GM18951 (cell line): ENCODE measurements around the gene LGI4.

Experiments
- POLR2A ChIP-seq: IDR thresholded peaks from 4 replicates; pipeline ENCODE4 v1.6.1; 2011; ENCODE audit warnings: mild to moderate bottlenecking; ENCODE audit not compliant: insufficient read length, insufficient read depth; ENCODE audit errors: extremely low read depth
- in situ Hi-C: fragments of 300-500 bp; cut with MboI; formaldehyde crosslinking; loops from one replicate; pipeline ENCODE4 v1.12.0; 2022; ENCODE audit warnings: low sequenced_read_pairs, mixed read lengths, inconsistent platforms; ENCODE audit not compliant: unreplicated experiment

The LGI4 gene

GRCh38 chr19:35094656-35095055, 40.2 kb downstream of the LGI4 start:
- TF ChIP-seq POLR2A = no peak
- in situ Hi-C loops = no loop called here

- no peak for TF ChIP-seq POLR2A
- in situ Hi-C loops = no loop called here
Observed at GRCh38 chr19:35093941-35094647, 40.8 kb downstream of the LGI4 start.

- TF ChIP-seq POLR2A = no peak
- in situ Hi-C loops = no loop called here
Observed at GRCh38 chr19:35093430-35093829, 41.4 kb downstream of the LGI4 start.

GRCh38 chr19:35090506-35091214, 44.2 kb downstream of the LGI4 start:
- TF ChIP-seq POLR2A = no peak
- in situ Hi-C loops = no loop called here

- in situ Hi-C loops = no loop called here
- TF ChIP-seq POLR2A = no peak
Observed at GRCh38 chr19:35090160-35090505, 44.7 kb downstream of the LGI4 start.

- in situ Hi-C loops = no loop called here
- TF ChIP-seq POLR2A = no peak
Observed at GRCh38 chr19:35089554-35089953, 45.3 kb downstream of the LGI4 start.

GRCh38 chr19:35088131-35088913, 46.5 kb downstream of the LGI4 start:
- TF ChIP-seq POLR2A = no peak
- in situ Hi-C loops = no loop called here

- in situ Hi-C loops = no loop called here
- TF ChIP-seq POLR2A = no peak
Observed at GRCh38 chr19:35087393-35087792, 47.5 kb downstream of the LGI4 start.

- in situ Hi-C loops = no loop called here
- no peak for TF ChIP-seq POLR2A
Observed at GRCh38 chr19:35086455-35086854, 48.4 kb downstream of the LGI4 start.

GRCh38 chr19:35085947-35086346, 48.9 kb downstream of the LGI4 start:
- in situ Hi-C loops = no loop called here
- TF ChIP-seq POLR2A = no peak

- no peak for TF ChIP-seq POLR2A
- in situ Hi-C loops = no loop called here
Observed at GRCh38 chr19:35084509-35084762, 50.4 kb downstream of the LGI4 start.

GRCh38 chr19:35083691-35084508, 51.0 kb downstream of the LGI4 start:
- in situ Hi-C loops = no loop called here

GRCh38 chr19:35081201-35081600, 53.7 kb downstream of the LGI4 start:
- in situ Hi-C loops = no loop called here

More at GRCh38 chr19:35083691-35084508, 51.0 kb downstream of the LGI4 start:
- TF ChIP-seq POLR2A = no peak

More at GRCh38 chr19:35081201-35081600, 53.7 kb downstream of the LGI4 start:
- TF ChIP-seq POLR2A = no peak
